A673 (cell line): ENCODE data around the gene B3GALT5.

Experiments
- CTCF ChIP-seq: fragments of 300-800, 200-600 bp; sonication (generic); conservative IDR thresholded peaks from 2 replicates; pipeline ENCODE4 v1.5.1; 2017; ENCODE audit warnings: low read depth, mild to moderate bottlenecking, antibody characterized with exemption, low read length, moderate library complexity, mixed read lengths
- EZH2 ChIP-seq: fragments of 200-600 bp; sonication (generic); IDR thresholded peaks from 2 replicates; pipeline ENCODE4 v1.6.1; 2017; ENCODE audit warnings: borderline replicate concordance, low read depth, mild to moderate bottlenecking, mixed read lengths, antibody characterized with exemption, low read length; ENCODE audit not compliant: poor library complexity, severe bottlenecking

GRCh38 chr21:39700318-39700717, 87.6 kb downstream of the B3GALT5 start:
- TF ChIP-seq CTCF (no peak), EZH2 (no peak)
